CD14-positive monocyte (primary cell): ENCODE data around the gene TLR8. TPM values are rescaled to one million over a fixed set of nuclear protein-coding genes. Genes with fewer than 3 reads are reported as not detected.

Source experiments
- DNase-seq, 3 donors: peaks; one replicate each; pipeline ENCODE4 v3.0.0-alpha.2; 2011 to 2022
- H2AFZ ChIP-seq: 2 replicates; pipeline ENCODE4 v1.6.0; 2012; ENCODE audit warnings: mild to moderate bottlenecking, low read depth, low read length, inconsistent platforms; ENCODE audit not compliant: insufficient read depth, poor library complexity, severe bottlenecking
- H3K27ac ChIP-seq, 2 donors: 1 replicate in 1 of 2; 2 replicates in 1 of 2; pipeline ENCODE4 v1.5.1; 2012 to 2013; ENCODE audit warnings: low read length in 2 of 2, control low read depth in 1 of 2, inconsistent platforms in 1 of 2, low read depth in 1 of 2, mild to moderate bottlenecking in 1 of 2
- H3K27me3 ChIP-seq, 2 donors: one replicate each; pipeline versions ENCODE4 v1.6.0 to v1.6.1; 2011 to 2013; ENCODE audit warnings: low read length in 2 of 2; ENCODE audit not compliant: control insufficient read depth in 2 of 2, insufficient read depth in 2 of 2
- H3K36me3 ChIP-seq, 2 donors: replicated peaks in 1 of 2; 1 replicate in 1 of 2; 2 replicates in 1 of 2; pipeline versions ENCODE4 v1.5.1 to v1.6.1; 2012 to 2013; ENCODE audit warnings: low read length in 2 of 2, control low read depth in 1 of 2, inconsistent platforms in 1 of 2, mild to moderate bottlenecking in 1 of 2; ENCODE audit not compliant: insufficient read depth in 2 of 2, control insufficient read depth in 1 of 2
- H3K4me1 ChIP-seq, 2 donors: 1 replicate in 1 of 2; 2 replicates in 1 of 2; pipeline versions ENCODE4 v1.5.1 to v1.6.1; 2012 to 2013; ENCODE audit warnings: low read length in 2 of 2, control low read depth in 1 of 2, inconsistent platforms in 1 of 2, mild to moderate bottlenecking in 1 of 2, moderate library complexity in 1 of 2; ENCODE audit not compliant: insufficient read depth in 2 of 2, control insufficient read depth in 1 of 2
- H3K4me2 ChIP-seq: replicated peaks from 2 replicates; pipeline ENCODE3; 2012; ENCODE audit warnings: low read length, moderate library complexity, mild to moderate bottlenecking; ENCODE audit not compliant: poor library complexity, severe bottlenecking; ENCODE audit errors: extremely low read depth
- H3K4me3 ChIP-seq, 3 experiments: fragments of 200-600 bp in 1 of 3; sonication (generic) in 1 of 3; replicated peaks in 1 of 3; 1 replicate in 2 of 3; 2 replicates in 1 of 3; pipeline ENCODE4 v1.5.1; 2011 to 2013; ENCODE audit warnings: low read length in 3 of 3, mild to moderate bottlenecking in 3 of 3, control low read depth in 2 of 3, low read depth in 2 of 3, inconsistent platforms in 1 of 3, moderate library complexity in 1 of 3
- H3K79me2 ChIP-seq: 2 replicates; pipeline ENCODE4 v1.6.0; 2012; ENCODE audit warnings: mild to moderate bottlenecking, control low read depth, inconsistent platforms, low read length, moderate library complexity; ENCODE audit not compliant: insufficient read depth
- H3K9ac ChIP-seq: 2 replicates; pipeline ENCODE4 v1.6.0; 2017; ENCODE audit warnings: low read length, mild to moderate bottlenecking; ENCODE audit not compliant: insufficient read depth, poor library complexity, severe bottlenecking
- H3K9me3 ChIP-seq, 2 donors: replicated peaks in 1 of 2; 1 replicate in 1 of 2; 2 replicates in 1 of 2; pipeline versions ENCODE4 v1.5.1 to v1.6.1; 2012 to 2013; ENCODE audit warnings: low read length in 2 of 2, control low read depth in 1 of 2; ENCODE audit not compliant: control insufficient read depth in 1 of 2, insufficient read depth in 1 of 2
- H4K20me1 ChIP-seq: 2 replicates; pipeline ENCODE4 v1.6.0; 2012; ENCODE audit warnings: mild to moderate bottlenecking, low read length, control low read depth, moderate library complexity; ENCODE audit not compliant: insufficient read depth
- H3K27ac Mint-ChIP-seq, 7 donors: one replicate each; pipeline ENCODE4 v1.8.0; 2020; ENCODE audit warnings: mild to moderate bottlenecking in 7 of 7, mixed read lengths in 7 of 7, moderate library complexity in 6 of 7, inconsistent platforms in 2 of 7
- H3K27me3 Mint-ChIP-seq, 3 donors: one replicate each; pipeline ENCODE4 v1.8.0; 2021 to 2022; ENCODE audit warnings: low read depth in 3 of 3, mild to moderate bottlenecking in 3 of 3, mixed read lengths in 3 of 3, moderate library complexity in 3 of 3, inconsistent platforms in 1 of 3
- H3K36me3 Mint-ChIP-seq, 2 donors: one replicate each; pipeline ENCODE4 v1.8.0; 2020; ENCODE audit warnings: mixed read lengths in 2 of 2, inconsistent platforms in 1 of 2, mild to moderate bottlenecking in 1 of 2
- H3K4me1 Mint-ChIP-seq: one replicate; pipeline ENCODE4 v1.8.0; 2020; ENCODE audit warnings: mild to moderate bottlenecking, mixed read lengths
- H3K4me3 Mint-ChIP-seq, 2 donors: one replicate each; pipeline ENCODE4 v1.8.0; 2020; ENCODE audit warnings: mild to moderate bottlenecking in 2 of 2, mixed read lengths in 2 of 2, moderate library complexity in 1 of 2
- H3K9me3 Mint-ChIP-seq, 7 donors: one replicate each; pipeline ENCODE4 v1.8.0; 2020 to 2022; ENCODE audit warnings: mixed read lengths in 7 of 7, mild to moderate bottlenecking in 6 of 7, moderate library complexity in 6 of 7, inconsistent platforms in 2 of 7
- CTCF ChIP-seq: fragments of 200-600 bp; IDR thresholded peaks from one replicate; pipeline ENCODE4 v1.8.0; 2022; ENCODE audit warnings: antibody characterized with exemption, mild to moderate bottlenecking
- WGBS: methylation state at CpG from one replicate; pipeline ENCODE4 v1.1.5; 2013; ENCODE audit warnings: missing lambda C conversion rate; ENCODE audit not compliant: insufficient coverage; 5-methylcytosine and 5-hydroxymethylcytosine counted together
- intact Hi-C, 2 donors: fragments of 100-400 bp; cut with micrococcal nuclease; formaldehyde crosslinking; loops; one replicate each; pipeline versions ENCODE4 v1.15.0 to v1.15.1; 2023
- polyA plus RNA-seq, 3 donors: library from polyadenylated mRNA; depleted of rRNA in 1 of 3; unstranded in 2 of 3; stranded (reverse) in 1 of 3; fragments of 300-500 nt in 2 of 3; fragments of >200 nt in 1 of 3; fragmentation: Illumina TruSeq in 2 of 3; gene quantifications; 1 replicate in 2 of 3; 2 replicates in 1 of 3; pipeline ENCODE4 v1.2.3, GENCODE V29; 2012 to 2021

Gene TLR8
- polyA plus RNA-seq, 3 donors: 23.1 to 61.9 (median 48.5) TPM

- H3K27me3 ChIP-seq: peaks cover 0 to 18% of the 10 kb centered on the region in 2 donors
- H3K27ac Mint-ChIP-seq: peak overlapping the region in 2 of 7 donors; percentile 60 to 83
- no peak for DNase-seq
- peaks cover 0 to 15% (median 0%) of the 10 kb centered on the region in 3 donors for H3K27me3 Mint-ChIP-seq
- no peak overlapping the region for H3K4me3 ChIP-seq
- WGBS: 100% methylated on average over 1 of the region's 4 CpGs
- peaks cover 21 to 38% of the 10 kb centered on the region in 2 donors for H3K36me3 Mint-ChIP-seq
- peaks cover 62% of the 10 kb centered on the region for H3K79me2 ChIP-seq
- H2AFZ ChIP-seq: no peak overlapping the region
- peaks cover 78% of the 10 kb centered on the region for H3K4me1 Mint-ChIP-seq
- H3K9me3 Mint-ChIP-seq: peaks cover 0 to 11% (median 0%) of the 10 kb centered on the region in 7 donors
- no peaks in the 10 kb centered on the region for H3K9me3 ChIP-seq
- H3K36me3 ChIP-seq: peaks cover 5 to 11% of the 10 kb centered on the region in 2 donors
- H4K20me1 ChIP-seq: peaks cover 12% of the 10 kb centered on the region
- no peak for TF ChIP-seq CTCF
- H3K9ac ChIP-seq: no peak overlapping the region
- no peak overlapping the region for H3K4me2 ChIP-seq
- H3K4me1 ChIP-seq: peaks cover 51 to 63% of the 10 kb centered on the region in 2 donors
- H3K27ac ChIP-seq: no peak overlapping the region
- no peak overlapping the region for H3K4me3 Mint-ChIP-seq
- intact Hi-C loops: no loop called here
Observed at GRCh38 chrX:12872741-12873140, 33.7 kb upstream of the TLR8 start.

- no peak for TF ChIP-seq CTCF
- H3K36me3 ChIP-seq: peaks cover 5 to 11% of the 10 kb centered on the region in 2 donors
- peak overlapping the region; percentile 12 to 28 for H3K27ac ChIP-seq
- peaks cover 52 to 64% of the 10 kb centered on the region in 2 donors for H3K4me1 ChIP-seq
- intact Hi-C loops: no loop called here
- peaks cover 16 to 28% of the 10 kb centered on the region in 2 donors for H3K36me3 Mint-ChIP-seq
- no peak overlapping the region for H3K4me3 ChIP-seq
- H3K9me3 ChIP-seq: no peaks in the 10 kb centered on the region
- H3K4me2 ChIP-seq: peak overlapping the region; percentile 17
- peak in 2 of 3 donors; percentile 33 to 39 for DNase-seq
- no peak overlapping the region for H3K4me3 Mint-ChIP-seq
- H3K9me3 Mint-ChIP-seq: no peaks in the 10 kb centered on the region
- peaks cover 0 to 18% (median 0%) of the 10 kb centered on the region in 3 donors for H3K27me3 Mint-ChIP-seq
- H2AFZ ChIP-seq: no peak overlapping the region
- peaks cover 44% of the 10 kb centered on the region for H3K79me2 ChIP-seq
- H3K4me1 Mint-ChIP-seq: peaks cover 80% of the 10 kb centered on the region
- H4K20me1 ChIP-seq: peaks cover 20% of the 10 kb centered on the region
- 0% methylated on average over 2 of the region's 4 CpGs for WGBS
- H3K9ac ChIP-seq: no peak overlapping the region
- H3K27me3 ChIP-seq: peaks cover 0 to 28% of the 10 kb centered on the region in 2 donors
- H3K27ac Mint-ChIP-seq: peak overlapping the region in 6 of 7 donors; percentile 24 to 90 (median 78)
Observed at GRCh38 chrX:12874581-12874980, 31.8 kb upstream of the TLR8 start.
